HG02588 (cell line): ENCODE measurements around the gene HOXD8.

Source experiments
- ATAC-seq: cut with Tn5 transposase; IDR thresholded peaks from one replicate; pipeline ENCODE4 v1.9.1; 2021; ENCODE audit warnings: mild to moderate bottlenecking, moderate library complexity; ENCODE audit not compliant: unreplicated experiment

The HOXD8 gene

GRCh38 chr2:176090862-176091261 lies 38.6 kb upstream of the HOXD8 start:
- ATAC-seq: no peak

- ATAC-seq: no peak
Observed at GRCh38 chr2:176091329-176092258, 37.9 kb upstream of the HOXD8 start.

- ATAC-seq: no peak
Observed at GRCh38 chr2:176092270-176093144, 37.0 kb upstream of the HOXD8 start, which contains the start of gene HOXD13. HOXD13 (plus strand) TSS chr2:176092721; CDS start chr2:176092891, 170 bp downstream.

GRCh38 chr2:176093145-176093897 lies 36.2 kb upstream of the HOXD8 start:
- ATAC-seq: no peak

GRCh38 chr2:176093898-176094249 lies 35.6 kb upstream of the HOXD8 start:
- no peak for ATAC-seq

- no peak for ATAC-seq
Observed at GRCh38 chr2:176094349-176094748, 35.2 kb upstream of the HOXD8 start.

- ATAC-seq: no peak
Observed at GRCh38 chr2:176095421-176095820, 34.1 kb upstream of the HOXD8 start.

- ATAC-seq: no peak
Observed at GRCh38 chr2:176096243-176096985, 33.1 kb upstream of the HOXD8 start.

GRCh38 chr2:176096986-176097819 lies 32.3 kb upstream of the HOXD8 start:
- peak; percentile 89 for ATAC-seq

GRCh38 chr2:176097820-176098365 lies 31.6 kb upstream of the HOXD8 start:
- ATAC-seq: no peak

GRCh38 chr2:176098366-176099158 lies 30.9 kb upstream of the HOXD8 start:
- no peak for ATAC-seq

- no peak for ATAC-seq
Observed at GRCh38 chr2:176099159-176099727, 30.3 kb upstream of the HOXD8 start.

GRCh38 chr2:176099728-176100546 lies 29.6 kb upstream of the HOXD8 start, which contains the start of gene HOXD12:
HOXD12 (plus strand) TSS chr2:176099795; CDS start chr2:176099802, 7 bp downstream.
- no peak for ATAC-seq

- ATAC-seq: no peak
Observed at GRCh38 chr2:176100547-176101140, 28.9 kb upstream of the HOXD8 start.

- ATAC-seq: no peak
Observed at GRCh38 chr2:176101216-176101830, 28.2 kb upstream of the HOXD8 start.

- no peak for ATAC-seq
Observed at GRCh38 chr2:176101842-176102241, 27.7 kb upstream of the HOXD8 start.
